AG09309 (cell line): ENCODE data around the gene CDC5L.
A peak's percentile ranks its signal among the peaks of the same experiment; 100 is the strongest.

ENCODE experiments used
- DNase-seq: peaks from one replicate; pipeline ENCODE4 v3.0.0-alpha.2; 2010; ENCODE audit warnings: low read depth
- H3K4me3 ChIP-seq: 2 replicates; pipeline ENCODE4 v1.5.1; 2011; ENCODE audit warnings: mild to moderate bottlenecking, low read depth, low read length, moderate library complexity; ENCODE audit not compliant: control insufficient read depth
- CTCF ChIP-seq: IDR thresholded peaks from 2 replicates; pipeline ENCODE4 v1.5.1; 2011; ENCODE audit warnings: mild to moderate bottlenecking, low read depth, low read length, inconsistent platforms; ENCODE audit not compliant: insufficient read depth, control insufficient read depth; ENCODE audit errors: missing control alignments

The CDC5L gene

DNA sequence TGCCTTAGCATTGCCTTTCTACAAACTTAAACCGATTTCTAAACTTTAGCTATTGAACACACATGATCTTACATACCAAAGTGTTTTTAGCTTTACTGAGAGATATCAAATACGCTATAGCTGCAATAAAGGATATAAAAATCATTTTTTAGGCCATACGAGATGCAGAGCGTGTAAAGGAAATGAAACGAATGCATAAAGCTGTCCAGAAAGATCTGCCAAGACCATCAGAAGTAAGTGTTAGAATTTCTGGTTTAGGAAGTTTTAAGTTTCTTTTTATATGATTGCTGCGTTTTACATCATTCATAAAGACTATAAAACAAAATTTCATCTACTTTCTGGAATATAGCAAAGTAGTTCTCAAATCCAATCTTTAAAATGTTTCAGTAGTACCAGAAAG is 38.4 kb downstream of the CDC5L start:
- no peak overlapping the region for H3K4me3 ChIP-seq
- no peak for TF ChIP-seq CTCF
- DNase-seq = no peak

GRCh38 chr6:44428682-44429081 is 41.2 kb downstream of the CDC5L start:
- TF ChIP-seq CTCF = no peak
- no peak overlapping the region for H3K4me3 ChIP-seq
- no peak for DNase-seq

- no peak overlapping the region for H3K4me3 ChIP-seq
- no peak for TF ChIP-seq CTCF
- DNase-seq = no peak
Measured at GRCh38 chr6:44430326-44430725, 42.8 kb downstream of the CDC5L start.

DNA sequence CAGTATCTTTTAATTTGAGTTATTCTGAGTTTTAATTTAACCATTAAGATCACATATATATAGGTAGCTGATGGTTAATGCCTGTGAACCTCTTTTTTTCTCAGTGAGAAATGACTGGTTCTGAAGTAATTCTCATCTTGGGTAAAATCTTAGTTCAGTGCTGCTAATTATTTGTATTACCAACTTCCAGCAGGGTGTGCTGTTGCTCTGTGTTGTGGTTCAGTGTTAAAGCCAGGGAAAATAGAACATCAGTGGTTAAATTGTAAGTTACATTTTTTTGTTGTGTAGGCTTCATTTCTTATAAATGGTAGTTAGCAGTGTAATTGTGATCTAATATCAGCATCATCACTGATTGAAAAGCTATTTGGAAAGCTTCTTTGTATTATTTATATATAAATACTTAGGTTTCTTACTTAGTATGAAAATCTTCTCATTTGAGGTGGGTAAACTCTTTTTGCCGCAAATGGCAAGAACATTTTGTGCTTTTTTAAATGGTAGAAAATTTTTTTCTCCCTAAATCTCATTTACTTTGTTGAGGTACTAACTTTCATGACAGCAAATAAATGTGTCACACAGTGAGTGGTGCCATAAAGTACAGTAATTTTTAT is 43.7 kb downstream of the CDC5L start:
- TF ChIP-seq CTCF = peak; percentile 69
- H3K4me3 ChIP-seq = no peak overlapping the region
- DNase-seq = peak; percentile 39

DNA sequence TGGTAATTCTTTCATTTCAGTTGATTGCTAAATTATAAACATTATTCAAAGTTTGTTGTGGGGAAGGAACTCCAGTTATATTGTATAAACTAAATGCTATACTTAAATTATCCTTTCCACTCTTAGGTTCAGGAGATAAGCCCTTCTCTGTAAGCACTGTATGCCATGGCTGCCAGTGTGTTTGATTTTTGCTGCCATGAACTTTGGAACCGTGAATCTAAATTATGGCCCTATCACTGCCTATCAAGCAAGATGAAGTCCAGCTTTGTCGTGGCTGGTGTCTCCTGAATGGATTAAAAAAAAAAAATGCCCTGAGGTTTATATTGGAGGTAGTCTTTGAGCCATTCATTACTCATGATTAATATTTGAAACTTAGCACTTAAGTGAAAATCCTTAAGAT is 44.7 kb downstream of the CDC5L start:
- no peak overlapping the region for H3K4me3 ChIP-seq
- TF ChIP-seq CTCF = no peak
- DNase-seq = no peak

- no peak for TF ChIP-seq CTCF
- no peak for DNase-seq
Measured at GRCh38 chr6:44432726-44433125, 45.2 kb downstream of the CDC5L start.

DNA sequence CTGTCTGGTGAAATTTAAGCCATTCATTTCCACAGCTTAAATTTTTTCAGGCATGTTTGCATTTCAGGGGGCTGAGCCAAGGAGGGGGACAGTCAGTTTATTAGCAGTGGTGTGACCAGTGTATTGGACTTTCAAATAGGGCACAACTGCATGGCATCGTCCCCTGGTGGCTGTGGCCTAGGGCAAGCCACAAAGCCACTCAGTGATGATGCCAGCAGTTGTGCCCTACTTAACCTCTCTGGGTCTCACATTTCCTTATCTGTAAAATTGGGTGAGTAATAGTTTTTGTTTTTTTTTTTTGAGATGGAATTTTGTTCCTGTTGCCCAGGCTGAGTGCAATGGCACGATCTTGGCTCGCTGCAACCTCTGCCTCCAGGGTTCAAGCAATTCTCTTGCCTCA is 48.0 kb downstream of the CDC5L start:
- H3K4me3 ChIP-seq = no peak overlapping the region
- no peak for DNase-seq
- no peak for TF ChIP-seq CTCF

More at GRCh38 chr6:44432726-44433125, 45.2 kb downstream of the CDC5L start:
- no peak overlapping the region for H3K4me3 ChIP-seq
